Kidney epithelial cell (primary cell): ENCODE data around the gene PRPF19. TPM values are rescaled to one million over a fixed set of nuclear protein-coding genes. Genes with fewer than 3 reads are reported as not detected.

Experiments
- DNase-seq: peaks from one replicate; pipeline ENCODE4 v3.0.0-alpha.2; 2010; ENCODE audit warnings: low read depth
- H3K27me3 ChIP-seq: 2 replicates; pipeline ENCODE4 v1.6.0; 2011; ENCODE audit warnings: low read length; ENCODE audit not compliant: control insufficient read depth, insufficient read depth
- H3K36me3 ChIP-seq: 2 replicates; pipeline ENCODE4 v1.5.1; 2011; ENCODE audit warnings: low read length; ENCODE audit not compliant: control insufficient read depth, insufficient read depth
- H3K4me3 ChIP-seq: 2 replicates; pipeline ENCODE4 v1.5.1; 2011; ENCODE audit warnings: low read depth, mild to moderate bottlenecking, control low read depth, low read length
- total RNA-seq: library from RNA; depleted of rRNA; stranded (reverse); fragments of >200 nt; gene quantifications from 2 replicates; pipeline ENCODE4 v1.2.3, GENCODE V29; 2015
- TF ChIP-seq, protein P1 (sequence below): IDR thresholded peaks from 2 replicates; pipeline ENCODE4 v1.5.1; 2011; ENCODE audit warnings: mild to moderate bottlenecking, moderate library complexity, low read length, control low read depth, inconsistent platforms; ENCODE audit not compliant: insufficient read depth, poor library complexity, severe bottlenecking

PRPF19 gene
- total RNA-seq, 1 donor from 2014 or later = 98.8 TPM

DNA sequence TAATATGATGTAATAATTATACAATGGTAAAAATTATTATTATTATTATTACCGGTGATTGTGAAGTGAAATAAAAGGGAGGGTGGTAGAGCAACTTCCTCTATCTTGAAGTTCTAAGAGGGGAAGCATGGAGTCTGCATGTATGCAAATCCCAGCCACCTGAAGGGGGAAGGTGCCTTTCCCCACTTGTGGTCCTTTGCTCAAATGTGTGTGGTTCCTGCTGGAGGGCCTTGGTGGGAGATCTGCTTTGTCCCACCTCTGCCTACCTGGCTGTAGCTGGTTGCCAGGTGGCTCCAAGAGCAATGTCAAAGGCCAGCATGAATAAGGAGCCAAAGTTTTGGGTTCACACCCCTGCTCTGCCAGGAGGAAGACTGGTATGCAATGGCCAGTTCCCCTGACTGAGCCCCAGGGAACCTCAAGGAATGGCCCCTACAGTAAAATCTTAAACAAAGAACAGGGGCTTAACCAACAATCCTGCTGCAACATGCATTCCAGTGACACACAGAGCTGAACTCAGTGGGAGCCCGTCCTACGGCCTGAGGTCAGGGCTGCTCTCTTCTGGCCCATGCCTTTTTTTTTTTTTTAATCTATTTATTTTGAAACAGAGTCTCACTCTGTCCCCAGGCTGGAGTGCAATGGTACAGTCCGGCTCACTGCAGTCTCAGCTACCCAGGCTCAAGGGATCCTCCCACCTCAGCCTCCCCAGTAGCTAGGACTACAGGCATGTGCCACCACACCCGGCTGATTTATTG lies 26.4 kb upstream of the PRPF19 start:
- no peak for DNase-seq
- peaks cover 8% of the 10 kb centered on the region for H3K36me3 ChIP-seq
- H3K27me3 ChIP-seq = no peaks in the 10 kb centered on the region
- TF ChIP-seq, protein P1, sequence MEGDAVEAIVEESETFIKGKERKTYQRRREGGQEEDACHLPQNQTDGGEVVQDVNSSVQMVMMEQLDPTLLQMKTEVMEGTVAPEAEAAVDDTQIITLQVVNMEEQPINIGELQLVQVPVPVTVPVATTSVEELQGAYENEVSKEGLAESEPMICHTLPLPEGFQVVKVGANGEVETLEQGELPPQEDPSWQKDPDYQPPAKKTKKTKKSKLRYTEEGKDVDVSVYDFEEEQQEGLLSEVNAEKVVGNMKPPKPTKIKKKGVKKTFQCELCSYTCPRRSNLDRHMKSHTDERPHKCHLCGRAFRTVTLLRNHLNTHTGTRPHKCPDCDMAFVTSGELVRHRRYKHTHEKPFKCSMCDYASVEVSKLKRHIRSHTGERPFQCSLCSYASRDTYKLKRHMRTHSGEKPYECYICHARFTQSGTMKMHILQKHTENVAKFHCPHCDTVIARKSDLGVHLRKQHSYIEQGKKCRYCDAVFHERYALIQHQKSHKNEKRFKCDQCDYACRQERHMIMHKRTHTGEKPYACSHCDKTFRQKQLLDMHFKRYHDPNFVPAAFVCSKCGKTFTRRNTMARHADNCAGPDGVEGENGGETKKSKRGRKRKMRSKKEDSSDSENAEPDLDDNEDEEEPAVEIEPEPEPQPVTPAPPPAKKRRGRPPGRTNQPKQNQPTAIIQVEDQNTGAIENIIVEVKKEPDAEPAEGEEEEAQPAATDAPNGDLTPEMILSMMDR = no peak
- no peak overlapping the region for H3K4me3 ChIP-seq

DNA sequence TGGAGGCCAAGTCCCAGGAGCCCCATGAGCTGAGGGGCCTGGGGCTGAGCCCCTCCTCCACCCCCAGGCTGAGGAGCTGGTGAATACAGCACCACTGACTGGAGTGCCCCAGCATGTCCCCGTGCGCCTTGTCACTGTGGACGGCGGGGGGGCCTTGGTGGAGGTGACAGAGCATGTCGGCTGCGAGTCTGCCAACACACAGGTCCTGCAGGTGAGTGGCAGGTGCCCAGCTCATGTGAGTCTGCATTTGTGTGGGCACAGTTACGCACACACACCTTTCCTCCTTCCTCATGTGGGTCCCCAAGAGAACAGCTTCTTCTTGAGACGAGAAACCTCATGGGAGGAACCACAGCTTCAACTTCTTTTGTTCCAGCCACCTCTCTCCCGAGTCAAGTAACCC lies 25.5 kb upstream of the PRPF19 start:
- H3K27me3 ChIP-seq = no peaks in the 10 kb centered on the region
- TF ChIP-seq, protein P1 = no peak
- no peak for DNase-seq
- H3K36me3 ChIP-seq = peaks cover 8% of the 10 kb centered on the region
- H3K4me3 ChIP-seq = no peak overlapping the region

DNA sequence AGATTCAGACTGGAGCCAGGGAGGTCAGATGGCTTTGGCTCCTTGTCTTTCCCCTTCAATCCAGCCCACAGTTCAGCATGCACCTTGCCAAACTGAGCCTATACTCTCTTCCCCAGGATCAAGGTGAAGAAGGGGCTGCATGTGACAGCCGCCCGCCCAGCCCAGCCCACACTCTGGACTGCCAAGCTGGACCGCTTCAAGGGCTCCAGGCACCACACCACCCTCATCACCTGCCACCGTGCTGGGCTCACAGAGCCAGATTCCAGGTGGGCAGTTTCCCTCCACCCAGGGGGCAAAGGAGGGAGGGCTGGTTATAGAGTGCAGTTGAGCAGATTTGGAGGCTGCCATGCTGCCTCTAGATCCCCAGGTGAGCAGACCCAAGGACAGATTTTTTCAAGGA lies 24.0 kb upstream of the PRPF19 start:
- DNase-seq = no peak
- H3K36me3 ChIP-seq = peaks cover 8% of the 10 kb centered on the region
- H3K4me3 ChIP-seq = no peak overlapping the region
- H3K27me3 ChIP-seq = no peaks in the 10 kb centered on the region
- TF ChIP-seq, protein P1 = no peak

DNA sequence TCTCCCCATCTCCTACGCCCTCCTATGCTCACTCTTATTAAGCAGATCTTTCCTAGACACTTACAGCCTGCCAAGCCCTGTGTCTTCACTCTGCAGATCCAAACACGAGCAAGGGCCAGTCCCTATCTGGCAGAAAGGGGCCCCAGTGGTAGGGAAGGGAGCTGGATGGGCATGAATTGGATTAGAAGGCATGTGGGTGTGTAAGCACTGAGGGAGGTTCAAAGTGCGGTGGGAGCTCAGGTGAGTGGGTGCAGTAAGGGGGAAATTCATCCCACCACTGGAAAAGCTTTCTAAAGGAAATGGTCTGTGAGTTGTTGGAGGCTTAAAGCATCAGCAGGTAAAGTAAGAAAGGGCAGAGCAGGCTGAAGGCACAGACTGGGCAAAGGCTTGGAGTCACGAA lies 23.4 kb upstream of the PRPF19 start:
- H3K27me3 ChIP-seq = no peaks in the 10 kb centered on the region
- peaks cover 8% of the 10 kb centered on the region for H3K36me3 ChIP-seq
- H3K4me3 ChIP-seq = no peak overlapping the region
- TF ChIP-seq, protein P1 = no peak
- DNase-seq = no peak

DNA sequence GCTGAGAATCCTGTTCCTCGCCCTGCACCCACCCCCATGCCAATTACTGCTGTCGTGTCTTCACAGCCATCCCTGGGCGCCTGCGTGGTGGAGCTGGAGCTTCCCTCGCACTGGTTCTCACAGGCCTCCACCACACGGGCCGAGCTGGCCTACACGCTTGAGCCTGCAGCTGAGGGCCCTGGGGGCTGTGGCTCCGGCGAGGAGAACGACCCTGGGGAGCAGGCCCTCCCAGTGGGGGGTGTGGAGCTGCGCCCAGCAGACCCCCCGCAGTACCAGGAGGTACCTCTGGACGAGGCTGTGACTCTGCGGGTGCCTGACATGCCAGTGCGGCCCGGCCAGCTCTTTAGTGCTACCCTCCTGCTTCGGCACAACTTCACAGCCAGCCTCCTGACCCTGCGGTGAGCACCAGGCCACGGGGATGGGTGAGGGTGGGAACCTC lies 22.2 kb upstream of the PRPF19 start:
- H3K27me3 ChIP-seq = no peaks in the 10 kb centered on the region
- no peak overlapping the region for H3K4me3 ChIP-seq
- TF ChIP-seq, protein P1 = no peak
- no peak for DNase-seq
- peaks cover 8% of the 10 kb centered on the region for H3K36me3 ChIP-seq

DNA sequence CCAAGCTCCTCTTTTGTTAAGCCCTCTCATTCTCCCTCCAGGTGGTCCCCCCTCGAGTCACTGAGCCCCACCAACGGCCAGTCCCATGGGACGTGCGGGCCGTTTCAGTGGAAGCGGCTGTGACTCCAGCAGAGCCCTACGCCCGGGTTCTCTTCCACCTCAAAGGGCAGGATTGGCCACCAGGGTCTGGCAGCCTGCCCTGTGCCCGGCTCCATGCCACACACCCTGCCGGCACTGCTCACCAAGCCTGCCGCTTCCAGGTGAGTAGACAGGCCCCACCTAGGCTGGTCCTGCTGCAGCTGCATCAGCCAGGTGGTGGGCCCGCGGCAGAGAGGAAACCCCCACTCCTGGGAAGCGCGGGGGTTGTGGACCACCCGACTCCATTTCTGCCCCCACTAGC lies 21.2 kb upstream of the PRPF19 start:
- H3K36me3 ChIP-seq = peaks cover 8% of the 10 kb centered on the region
- H3K27me3 ChIP-seq = no peaks in the 10 kb centered on the region
- H3K4me3 ChIP-seq = no peak overlapping the region
- no peak for DNase-seq
- TF ChIP-seq, protein P1 = no peak
